HL-60/S4 treated with phorbol 12-myristate 13-acetate at 8.2 ng/mL for 4 days and 3 days (cell line): ENCODE data around the gene MED13L.

Experiments
- in situ Hi-C: fragments of 300-500 bp; cut with MboI; formaldehyde crosslinking; loops from 2 replicates; pipeline ENCODE4 v1.15.0; 2022; ENCODE audit warnings: low sequenced_read_pairs

Gene MED13L

DNA sequence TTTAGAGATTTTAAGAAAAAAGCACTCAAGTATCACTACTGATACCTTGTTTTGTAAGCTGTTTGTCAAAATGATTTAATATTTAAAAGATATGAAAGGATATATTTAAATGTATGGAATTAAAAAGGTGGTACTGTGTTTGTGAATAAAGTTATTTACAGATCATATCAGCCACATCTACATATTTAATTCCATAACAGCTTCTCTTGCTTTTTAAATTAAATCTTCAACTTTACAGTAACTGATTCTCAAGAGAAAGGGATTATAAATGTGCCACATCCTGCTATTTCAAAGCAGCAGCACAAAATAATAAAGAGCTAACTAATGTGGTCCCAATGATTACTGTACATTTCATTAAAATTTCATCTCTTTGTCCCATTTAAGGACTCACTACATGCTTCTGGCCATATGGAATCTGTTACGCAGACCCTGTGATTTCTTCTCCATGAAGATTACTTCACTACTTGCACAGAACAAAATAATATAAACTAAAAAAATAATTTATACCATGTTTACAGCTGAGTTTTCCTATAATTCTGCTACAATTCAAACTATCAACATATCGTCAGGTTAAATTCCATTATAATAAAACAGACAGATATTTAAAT, 117.8 kb downstream of the MED13L start:
- in situ Hi-C loops, result no loop called here

DNA sequence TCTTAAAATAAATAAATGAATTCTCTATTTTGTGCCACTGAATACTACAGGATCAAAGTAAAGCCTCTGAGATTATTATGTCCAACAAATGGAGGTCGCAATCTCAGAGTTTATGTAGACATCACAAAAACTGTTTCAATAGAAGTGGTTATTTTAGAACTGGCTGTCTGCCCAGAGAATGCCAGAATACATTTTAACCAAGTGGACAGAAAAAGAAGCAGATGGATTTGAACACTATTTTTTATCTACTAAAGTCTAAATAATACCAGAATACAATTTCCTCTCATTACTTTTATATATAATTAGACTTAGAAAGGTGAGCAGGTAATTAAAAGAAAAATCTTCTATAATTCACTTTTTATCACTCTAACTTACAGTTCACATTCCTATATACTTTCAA, 118.3 kb downstream of the MED13L start:
- in situ Hi-C loops, result no loop called here

DNA sequence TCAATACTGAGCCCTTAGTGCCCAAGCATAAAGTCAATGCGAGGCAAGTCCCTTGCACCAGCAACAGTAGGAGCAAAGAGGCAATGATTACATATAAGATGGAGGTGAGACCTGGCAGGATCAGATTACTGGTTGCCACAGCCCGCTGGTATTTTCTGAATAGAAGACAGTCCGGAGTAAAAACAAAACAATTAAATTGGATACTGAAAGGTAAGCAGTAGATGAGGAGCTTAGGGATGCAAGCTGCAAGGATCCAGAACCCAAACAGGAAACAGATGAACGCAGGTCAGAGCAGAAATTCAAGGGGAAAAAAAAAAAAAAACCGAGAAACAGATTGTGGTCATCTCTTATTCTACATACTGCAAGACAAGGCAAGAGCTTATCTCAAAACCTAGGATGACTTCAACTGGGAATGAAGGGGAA, 119.6 kb downstream of the MED13L start:
- in situ Hi-C loops, result no loop called here

DNA sequence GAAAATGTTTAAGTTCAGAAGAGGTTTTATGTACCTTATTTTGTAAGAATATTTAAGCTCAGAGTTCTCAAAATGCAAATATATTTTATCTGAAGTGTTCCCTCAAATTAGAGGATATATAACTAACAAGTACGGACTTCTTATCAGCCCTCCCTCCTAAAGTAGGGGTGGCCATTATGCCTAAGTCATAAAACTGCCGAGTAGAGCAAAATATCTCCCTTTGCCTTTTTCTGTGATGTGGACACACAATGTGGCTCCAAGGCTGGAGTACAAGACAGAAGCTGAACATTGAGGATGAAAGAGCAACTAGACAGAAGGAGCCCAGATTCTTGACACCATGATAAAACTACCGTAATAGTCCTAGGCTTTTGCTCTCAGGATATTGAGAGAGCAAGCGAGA, 120.9 kb downstream of the MED13L start:
- in situ Hi-C loops, result no loop called here

DNA sequence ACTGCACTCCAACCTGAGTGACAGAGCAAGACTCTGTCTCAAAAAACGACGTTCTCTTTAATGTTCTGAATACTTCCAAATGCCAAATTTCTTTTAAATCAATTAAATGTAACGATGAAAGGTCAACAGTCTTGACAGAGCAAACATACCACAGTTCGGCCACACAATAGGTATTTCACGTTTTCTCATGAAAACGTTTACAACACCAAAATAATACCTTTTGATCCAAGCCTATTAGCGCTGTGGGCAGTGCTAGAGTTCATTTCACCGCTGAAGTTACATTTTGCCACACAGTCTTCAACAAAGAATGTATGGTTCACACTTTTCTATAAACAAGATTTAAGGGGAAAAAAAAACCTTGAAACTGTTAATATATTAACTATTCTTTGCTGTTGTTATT, 122.1 kb downstream of the MED13L start:
- in situ Hi-C loops, result no loop called here

DNA sequence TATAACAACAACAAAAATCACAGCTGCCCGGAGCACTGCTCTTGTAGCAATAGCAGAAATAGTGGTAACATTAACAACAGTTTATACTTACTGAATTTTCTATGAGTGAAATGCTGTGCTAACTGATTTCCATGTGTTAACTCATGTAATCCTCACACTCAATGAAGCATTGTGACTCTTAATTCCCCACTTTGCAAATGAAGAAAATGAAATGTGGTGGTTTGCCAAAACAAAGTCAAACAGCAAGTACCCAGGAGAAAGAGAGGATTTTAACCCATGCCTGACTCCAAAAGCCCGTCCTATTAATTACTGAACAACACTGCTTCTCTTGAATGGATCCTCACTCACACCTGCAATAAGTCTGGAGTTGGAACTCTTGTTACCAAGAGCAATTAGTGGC, 123.5 kb downstream of the MED13L start:
- in situ Hi-C loops, result no loop called here

DNA sequence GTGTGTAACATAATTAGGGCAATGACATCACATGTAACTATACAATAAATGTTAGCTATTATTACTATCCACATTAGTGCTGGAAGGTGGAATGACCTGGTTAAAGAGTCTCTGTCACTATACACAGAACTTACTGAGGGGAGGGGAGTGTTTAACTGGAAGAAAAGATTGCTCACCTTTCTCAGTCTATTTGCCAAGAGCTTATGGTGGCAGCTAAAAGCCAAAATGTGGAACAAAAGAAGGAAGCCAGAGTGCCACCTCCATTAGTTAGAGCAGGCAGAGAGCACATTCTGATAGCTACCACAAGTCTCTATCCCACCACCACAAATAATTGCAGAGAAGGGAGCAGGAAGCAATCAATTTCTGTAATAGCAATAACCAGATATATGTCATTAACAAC, 124.4 kb downstream of the MED13L start:
- in situ Hi-C loops, result no loop called here

DNA sequence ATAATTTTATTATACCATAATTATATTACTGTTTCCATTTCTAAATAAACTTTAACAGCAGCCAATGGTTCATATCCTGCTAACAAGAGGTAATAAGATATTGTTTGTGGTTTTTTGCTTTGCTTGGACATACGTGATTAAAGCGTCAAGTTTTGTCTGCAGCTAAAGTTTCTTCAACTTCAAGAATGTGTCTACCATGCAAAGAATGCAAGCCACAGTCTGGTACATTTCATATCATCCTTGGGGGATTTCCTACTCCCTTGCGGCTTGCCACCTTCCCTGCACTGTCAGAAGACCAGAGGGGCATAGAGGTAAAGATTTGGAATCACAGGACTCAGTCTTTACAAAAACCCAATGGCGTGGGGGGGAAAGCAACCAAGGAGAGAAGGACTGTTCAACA, 125.2 kb downstream of the MED13L start:
- in situ Hi-C loops, result no loop called here

DNA sequence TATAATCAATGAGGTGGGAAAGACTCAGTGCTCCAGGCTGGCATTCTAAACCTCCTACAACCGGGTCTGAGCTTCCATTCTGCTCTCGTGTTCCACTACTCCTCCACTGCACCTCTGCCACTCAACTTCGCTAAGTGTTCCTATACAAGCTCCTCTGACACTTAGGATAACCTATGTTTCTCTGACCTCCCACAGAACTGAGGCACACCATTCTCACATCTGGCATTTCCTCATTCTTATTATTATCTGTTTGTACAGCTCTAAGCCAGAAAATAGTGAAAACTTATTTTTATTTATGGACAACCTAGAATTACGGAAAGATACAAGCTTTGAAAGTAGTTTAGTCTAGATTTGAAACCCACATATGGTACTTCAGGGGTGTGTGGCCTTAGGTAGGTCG, 127.0 kb downstream of the MED13L start:
- in situ Hi-C loops, result no loop called here

DNA sequence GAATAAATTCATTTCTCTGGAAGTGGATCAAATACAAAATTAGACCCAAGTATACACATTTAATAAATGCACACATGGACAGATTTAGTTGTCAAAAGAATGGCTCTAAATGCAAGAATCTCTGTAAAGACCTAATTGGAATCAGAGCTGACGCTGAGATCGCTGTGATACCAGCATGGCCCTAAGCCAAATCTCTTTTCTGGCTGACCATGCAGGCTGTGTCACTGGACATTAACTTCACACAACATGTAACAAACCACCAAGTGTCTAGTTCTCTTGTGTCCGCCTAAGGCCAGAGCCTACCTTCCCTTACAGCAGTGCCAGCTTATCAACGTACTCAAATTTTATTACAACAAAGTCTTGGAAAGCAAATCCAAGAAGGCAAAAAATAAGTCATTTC, 127.5 kb downstream of the MED13L start:
- in situ Hi-C loops, result no loop called here

DNA sequence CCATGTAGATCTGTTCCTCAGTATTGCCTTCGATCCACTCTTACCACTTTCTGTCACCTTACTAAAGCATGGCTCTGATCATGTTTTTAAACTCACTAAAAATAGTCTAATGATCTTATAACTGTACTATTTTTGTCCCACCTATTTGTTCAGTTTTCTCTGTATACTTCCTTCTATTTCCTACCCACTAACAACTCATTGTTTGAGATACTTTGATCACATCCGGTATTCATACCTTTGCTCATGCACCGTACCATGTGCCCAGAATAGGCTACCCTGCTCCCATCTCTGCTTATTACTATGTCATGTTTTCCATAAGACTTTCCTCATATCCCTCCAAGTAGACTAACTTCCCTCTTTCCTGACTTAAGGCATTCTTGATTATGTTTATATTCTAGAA, 128.6 kb downstream of the MED13L start:
- in situ Hi-C loops, result no loop called here

DNA sequence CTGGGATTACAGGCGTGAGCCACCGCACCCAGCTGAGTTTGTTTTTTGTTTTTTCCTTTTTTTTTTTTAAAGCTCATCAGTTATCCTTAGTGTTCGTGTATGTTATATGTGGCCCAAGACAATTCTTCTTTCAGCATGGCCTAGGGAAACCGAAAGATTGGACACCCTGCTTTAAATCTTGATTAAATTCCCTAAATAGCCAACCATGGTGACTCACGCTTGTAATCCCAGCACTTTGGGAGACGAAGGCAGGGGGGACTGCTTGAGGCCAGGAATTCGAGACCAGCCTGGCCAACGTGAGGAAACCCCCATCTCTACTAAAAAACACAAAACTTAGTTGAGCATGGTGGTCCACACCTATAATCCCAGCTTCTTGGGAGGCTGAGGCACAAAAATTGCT, 131.1 kb downstream of the MED13L start:
- in situ Hi-C loops, result no loop called here

DNA sequence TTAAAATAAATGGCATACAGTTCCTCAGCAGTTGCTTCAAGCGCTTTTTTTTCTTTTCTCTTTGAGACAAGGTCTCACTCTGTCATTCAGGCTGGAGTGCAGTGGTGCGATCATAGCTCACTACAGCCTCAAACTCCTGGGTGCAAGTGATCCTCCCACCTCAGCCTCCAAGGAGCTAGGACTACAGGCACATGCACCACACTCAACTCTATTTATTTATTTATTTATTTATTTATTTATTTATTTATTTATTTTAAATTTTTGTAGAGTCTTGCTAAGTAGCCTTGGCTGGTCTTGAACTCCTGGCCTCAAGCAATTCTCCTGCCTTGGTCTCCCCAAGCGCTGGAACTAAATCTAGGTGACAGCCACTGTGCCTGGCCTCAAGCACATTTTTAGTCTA, 132.0 kb downstream of the MED13L start:
- in situ Hi-C loops, result no loop called here

DNA sequence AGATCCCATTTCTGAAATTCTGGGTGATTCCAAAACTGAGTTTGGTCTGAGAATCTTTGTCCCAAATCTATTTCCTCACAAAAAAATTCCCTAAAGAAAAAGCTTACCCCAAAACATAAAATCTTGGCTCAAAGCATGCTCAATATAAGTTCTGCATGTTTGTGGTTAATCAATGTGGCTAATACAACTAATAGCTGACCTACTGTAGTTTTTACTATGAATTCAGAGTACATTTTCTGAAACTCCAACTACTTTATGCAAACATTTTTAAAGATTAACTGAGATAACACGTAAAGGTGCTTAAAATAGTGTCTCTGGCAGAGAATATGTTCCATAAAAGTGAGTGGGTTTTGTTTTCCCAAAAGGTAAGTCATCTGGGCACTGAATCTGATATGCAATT, 133.1 kb downstream of the MED13L start:
- in situ Hi-C loops, result no loop called here

DNA sequence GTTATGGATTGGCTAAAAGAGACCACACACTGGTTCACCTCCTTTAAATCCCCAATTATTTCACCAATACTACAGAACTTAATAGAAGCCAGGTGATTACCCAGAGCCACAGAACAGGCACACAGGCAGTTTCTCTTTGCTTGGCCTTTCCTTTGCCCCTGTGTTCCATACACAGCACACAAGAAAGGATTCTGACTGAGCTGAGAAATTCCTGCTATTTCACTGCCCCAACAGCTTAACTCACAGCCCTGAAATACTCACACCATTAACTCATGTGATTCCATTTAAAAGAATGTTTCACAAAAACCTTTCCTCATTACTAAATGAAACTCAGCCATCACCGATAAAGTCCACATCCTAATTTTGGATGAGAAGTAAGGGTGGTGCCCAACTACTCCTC, 133.6 kb downstream of the MED13L start:
- in situ Hi-C loops, result no loop called here

DNA sequence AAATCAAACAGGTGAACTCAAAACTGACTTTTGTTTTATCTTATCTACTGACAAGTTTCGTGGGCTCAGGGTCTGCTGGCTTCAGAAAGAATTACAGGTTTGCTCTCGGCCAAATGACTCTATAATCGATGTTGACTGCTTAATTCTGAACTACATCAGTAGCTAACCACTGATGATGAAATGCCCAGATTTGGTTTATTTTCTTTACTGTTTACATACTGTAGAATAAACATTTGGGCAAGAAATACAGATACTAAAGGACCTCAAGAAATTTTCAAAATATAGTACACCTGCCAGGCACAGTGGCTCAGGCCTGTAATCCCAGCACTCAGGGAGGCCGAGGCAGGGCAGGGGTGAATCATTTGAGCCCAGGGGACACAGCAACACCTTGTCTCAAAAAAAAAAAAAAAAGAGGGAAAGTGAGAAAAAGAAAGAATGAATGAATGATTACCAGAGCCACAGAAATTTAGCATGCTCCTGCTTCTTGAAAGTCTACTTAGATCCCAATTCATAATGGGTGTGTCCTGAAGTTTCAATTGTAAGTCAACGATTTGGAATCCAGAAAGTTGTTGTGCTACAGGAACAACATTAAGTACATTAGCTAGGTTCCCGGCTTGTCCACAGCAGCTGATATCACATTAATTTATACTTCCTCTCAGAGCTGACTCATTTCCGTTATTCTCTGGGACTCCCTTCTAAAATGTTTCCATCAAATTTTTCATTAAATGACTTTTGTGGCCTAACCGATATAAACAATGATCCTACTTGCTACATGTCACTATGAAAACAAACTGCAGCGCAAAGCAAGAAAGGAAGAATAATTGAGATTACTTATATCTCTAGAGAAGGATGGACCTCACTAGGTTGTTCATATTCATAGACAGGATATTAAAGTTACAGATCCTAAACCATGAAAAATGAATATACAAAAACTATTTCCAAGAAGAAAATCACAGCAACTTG, 134.3 kb downstream of the MED13L start:
- in situ Hi-C loops, result no loop called here

DNA sequence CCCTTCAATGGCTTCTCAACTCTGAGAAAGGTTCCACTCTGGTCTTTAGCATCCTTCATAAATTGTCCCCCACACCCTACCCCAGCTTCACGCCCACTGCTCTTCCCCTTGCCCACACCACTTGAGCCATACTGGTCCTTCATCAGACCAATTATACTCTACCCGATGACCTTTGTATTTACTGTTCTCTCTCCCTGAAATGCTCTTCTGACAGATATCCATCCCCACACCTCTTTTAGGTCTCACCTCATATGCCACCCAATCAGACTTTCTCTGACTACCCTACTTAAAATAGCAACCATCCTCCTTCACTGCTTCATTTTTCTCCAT, 135.7 kb downstream of the MED13L start:
- in situ Hi-C loops, result no loop called here

DNA sequence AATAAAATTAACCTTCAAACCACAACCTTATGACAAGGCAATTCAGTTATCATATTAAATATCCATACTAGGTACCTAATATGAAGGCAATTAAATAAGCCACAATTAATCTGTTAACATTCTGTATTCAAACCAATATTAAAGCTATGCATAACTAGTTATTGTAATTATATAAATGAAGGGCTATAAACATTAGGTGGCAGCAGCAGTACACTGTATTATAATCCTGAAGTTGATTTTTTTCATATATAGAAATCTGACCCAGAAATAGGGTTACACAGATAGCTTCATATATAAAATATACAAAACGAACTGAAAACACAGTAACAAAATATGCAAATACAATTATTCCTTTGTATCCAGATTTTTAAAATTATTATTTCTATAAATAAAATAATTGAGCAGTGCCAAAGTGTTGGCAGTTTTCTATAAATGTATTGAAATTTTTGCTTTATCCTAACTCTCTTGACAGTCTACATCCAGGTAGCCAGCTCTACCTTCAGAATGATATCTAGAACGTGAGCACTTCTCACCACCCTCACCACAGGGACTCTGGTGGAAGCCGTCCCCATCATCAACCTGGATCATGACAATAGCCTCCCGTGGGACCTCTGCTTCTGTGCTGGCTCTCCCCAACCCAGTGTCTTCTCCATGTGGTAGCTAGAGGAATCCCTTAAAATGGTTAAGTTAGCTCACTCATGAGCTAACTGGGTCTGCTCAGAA, 136.2 kb downstream of the MED13L start:
- in situ Hi-C loops, result no loop called here

DNA sequence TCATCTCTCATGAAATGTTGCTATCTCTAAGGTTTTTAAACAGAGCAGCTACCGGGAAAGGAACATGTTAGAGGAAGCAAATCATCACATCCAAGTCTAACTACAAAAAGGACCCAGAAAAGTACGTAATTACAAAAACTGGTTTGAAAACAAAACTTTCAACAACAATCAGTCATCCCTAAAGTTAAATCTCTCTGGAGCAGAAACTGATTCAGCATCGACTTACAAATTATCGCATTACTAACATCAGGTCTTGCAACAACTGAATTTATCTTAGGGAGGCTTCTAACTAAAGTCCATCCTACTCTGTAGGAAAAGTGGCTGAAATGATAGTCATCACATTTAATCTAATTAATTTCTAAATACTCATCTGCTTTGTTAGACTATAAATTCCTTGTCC, 137.0 kb downstream of the MED13L start:
- in situ Hi-C loops, result no loop called here

DNA sequence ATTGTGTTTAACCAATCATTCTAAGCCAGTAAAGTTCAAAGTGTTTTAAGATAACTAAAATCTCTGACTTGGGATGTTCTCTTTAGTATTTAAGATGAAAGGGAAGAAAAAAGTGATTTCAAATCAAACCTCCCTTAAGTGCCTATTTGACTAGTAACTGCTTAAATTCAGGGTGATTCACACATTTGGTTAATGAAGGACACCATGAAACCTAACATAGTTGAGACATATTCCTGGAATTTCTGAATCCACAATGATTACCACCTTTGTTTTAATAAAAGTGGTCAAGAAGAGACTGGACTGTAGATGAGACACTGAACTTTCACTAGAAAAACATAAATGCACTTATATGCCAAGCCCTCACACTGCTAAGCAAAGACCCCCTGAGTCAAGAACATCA, 138.7 kb downstream of the MED13L start:
- in situ Hi-C loops, result no loop called here

DNA sequence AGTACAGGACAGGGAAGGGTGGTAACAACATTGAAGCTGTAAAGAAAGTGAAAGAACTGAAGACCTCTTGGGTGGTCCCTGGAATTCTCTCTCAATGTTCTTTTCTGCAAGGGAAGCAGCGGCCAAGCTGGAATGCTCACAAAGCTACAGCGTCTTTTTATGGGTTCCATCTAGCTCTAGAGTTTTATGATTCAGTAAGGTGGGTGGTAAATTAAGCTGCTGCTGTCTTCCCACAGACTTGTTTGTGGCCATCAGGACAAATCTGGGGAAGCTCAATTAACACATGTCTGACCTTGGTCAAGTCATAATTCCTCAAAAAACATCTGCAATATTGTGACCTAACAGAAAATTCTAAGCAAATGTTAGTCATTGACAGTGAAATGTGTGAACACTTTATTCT, 139.1 kb downstream of the MED13L start:
- in situ Hi-C loops, result no loop called here

DNA sequence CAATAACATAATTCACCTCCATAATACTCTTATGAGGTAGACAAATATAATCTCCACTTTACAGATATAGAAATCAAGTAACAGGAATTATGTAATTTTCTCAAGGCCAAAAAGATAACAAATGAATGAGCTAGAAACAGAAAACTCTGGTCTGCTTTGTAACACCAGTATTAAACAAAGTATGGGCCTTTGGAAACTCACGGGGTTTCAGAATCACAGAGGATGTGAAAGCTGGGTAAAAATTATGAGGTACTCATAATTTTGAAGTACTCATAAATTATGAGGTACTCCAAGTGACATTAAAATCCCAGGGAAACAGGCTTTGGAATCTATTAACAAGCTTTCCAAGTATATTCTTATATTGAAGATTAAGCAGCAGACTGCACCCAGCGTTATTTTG, 140.2 kb downstream of the MED13L start:
- in situ Hi-C loops, result no loop called here
